Measurements from ENCODE around the gene PTN. TPM values are rescaled to one million over a fixed set of nuclear protein-coding genes. Genes with fewer than 3 reads are reported as not detected.

PTN gene
- total and polyA plus RNA-seq, 9 of the 15 experiments (the other 6 are each of a cell fraction or from before 2014, with no cell fraction given), result not detected

- ChIA-PET CTCF (ENCODE audit: low intra/inter-chr PET ratio) (no interaction called here), POLR2A (no interaction called here)
- Histone ChIP-seq H3K4me3 (no peak overlapping the region), H3K9me1 (ENCODE audit: control insufficient read depth, insufficient read depth, low read length) (no peaks in the 10 kb centered on the region), H4K20me1 (replicated peaks; ENCODE audit: control insufficient read depth, insufficient read depth, low read length) (no peaks in the 10 kb centered on the region), H3K27ac (ENCODE audit: extremely low read depth, low read depth, low read length) (no peak overlapping the region), H3K79me2 (ENCODE audit: control insufficient read depth, insufficient read depth, low read length) (no peaks in the 10 kb centered on the region), H3K4me2 (ENCODE audit: insufficient read depth, low read length) (no peak overlapping the region), H2AFZ (ENCODE audit: low read depth, low read length) (no peak overlapping the region), H3K4me1 (replicated peaks in 1 of 2; ENCODE audit: control insufficient read depth in 2 of 2, insufficient read depth in 2 of 2, low read length in 2 of 2) (no peaks in the 10 kb centered on the region), H3K27me3 (ENCODE audit: control insufficient read depth in 2 of 2, insufficient read depth in 2 of 2, low read length in 2 of 2) (no peaks in the 10 kb centered on the region), H3K9me3 (replicated peaks; ENCODE audit: control insufficient read depth, insufficient read depth, low read depth, low read length) (0 out of 2 replicates have a peak, but pooled peaks cover 2% of the 10 kb centered on the region), H3K36me3 (ENCODE audit: control insufficient read depth, insufficient read depth, low read length) (no peaks in the 10 kb centered on the region), H3K9ac (ENCODE audit: insufficient read depth in 1 of 2, low read depth in 2 of 2, low read length in 2 of 2) (no peak overlapping the region)
- no peak for TF ChIP-seq ZNF318 (IDR thresholded peaks at IDR 0.05; ENCODE audit: borderline replicate concordance in 1 of 2, low read depth in 1 of 2)
- no peak for TF ChIP-seq SNAPC5 (CRISPR knock-in tag; IDR thresholded peaks at IDR 0.05)
- peak; percentile 62 for TF ChIP-seq ZFP36 (IDR thresholded peaks at IDR 0.05; ENCODE audit: low read depth, low read length, partially characterized antibody)
- TF ChIP-seq ZNF696 (CRISPR knock-in tag; conservative IDR thresholded peaks at IDR 0.05), result no peak
- no peak for TF ChIP-seq PRMT5 (CRISPR knock-in tag; IDR thresholded peaks at IDR 0.05)
- no peak for TF ChIP-seq COPS2 (conservative IDR thresholded peaks at IDR 0.05)
- TF ChIP-seq NEUROD1 (IDR thresholded peaks at IDR 0.05; ENCODE audit: borderline replicate concordance, low read depth, low read length, partially characterized antibody), result no peak
- TF ChIP-seq TFE3 (CRISPR knock-in tag; IDR thresholded peaks at IDR 0.05), result no peak
- intact Hi-C loops (cut with micrococcal nuclease), result no loop called here
- FAIRE-seq, result no peak
- 0% methylated on average over 1 of the region's 1 CpG for WGBS (ENCODE audit: insufficient coverage, low coverage, missing lambda C conversion rate)
- BruUV-seq (replicated peaks), result no TSS peak
- ATAC-seq, result no peak
- in situ Hi-C loops (cut with MboI), result no loop called here
- DNase-seq (ENCODE audit: extremely low read depth in 1 of 4, low spot score in 3 of 4), result no peak
Measured at GRCh38 chr7:137360087-137360679, 16.6 kb upstream of the PTN start.
